Spleen (tissue), 13 donors: Measurements from ENCODE around the gene PBXIP1. TPM values are rescaled to one million over a fixed set of nuclear protein-coding genes. Genes with fewer than 3 reads are reported as not detected.
A peak's percentile ranks its signal among the peaks of the same experiment; 100 is the strongest.

Experiments used
- DNase-seq: peaks from one replicate; pipeline ENCODE4 v3.0.0-alpha.2; 2020
- H3K27ac ChIP-seq, 8 donors: fragments of 200-600 bp; sonication (generic) in 7 of 8; 1 replicate in 4 of 8; 2 replicates in 4 of 8; pipeline versions ENCODE4 v1.5.0 to v1.8.0; 2016 to 2021; ENCODE audit warnings: inconsistent platforms in 4 of 8, mild to moderate bottlenecking in 4 of 8, moderate library complexity in 1 of 8
- H3K27me3 ChIP-seq, 7 donors: fragments of 200-600 bp; sonication (generic) in 6 of 7; replicated peaks in 1 of 7; 1 replicate in 4 of 7; 2 replicates in 3 of 7; pipeline versions ENCODE4 v1.5.0 to v1.8.0; 2016 to 2021; ENCODE audit warnings: inconsistent platforms in 3 of 7, mild to moderate bottlenecking in 1 of 7
- H3K36me3 ChIP-seq, 6 donors: fragments of 200-600 bp; sonication (generic) in 5 of 6; 1 replicate in 4 of 6; 2 replicates in 2 of 6; pipeline versions ENCODE4 v1.5.0 to v1.8.0; 2016 to 2021; ENCODE audit warnings: inconsistent platforms in 2 of 6
- H3K4me1 ChIP-seq, 6 donors: fragments of 200-600 bp; sonication (generic) in 5 of 6; 1 replicate in 3 of 6; 2 replicates in 3 of 6; pipeline versions ENCODE4 v1.5.0 to v1.8.0; 2016 to 2021; ENCODE audit warnings: inconsistent platforms in 3 of 6
- H3K4me3 ChIP-seq, 8 donors: fragments of 200-600 bp; sonication (generic) in 7 of 8; 1 replicate in 4 of 8; 2 replicates in 4 of 8; pipeline versions ENCODE4 v1.5.0 to v1.8.0; 2016 to 2021; ENCODE audit warnings: inconsistent platforms in 4 of 8, mild to moderate bottlenecking in 4 of 8, moderate library complexity in 2 of 8
- H3K9me3 ChIP-seq, 8 donors: fragments of 200-600 bp; sonication (generic) in 7 of 8; 1 replicate in 4 of 8; 2 replicates in 4 of 8; pipeline versions ENCODE4 v1.5.0 to v1.8.0; 2016 to 2021; ENCODE audit warnings: inconsistent platforms in 4 of 8
- CTCF ChIP-seq, 11 experiments: fragments of 200-600 bp in 7 of 11; fragments of 450-650 bp in 4 of 11; sonication (generic) in 4 of 11; IDR thresholded peaks in 8 of 11; conservative IDR thresholded peaks in 3 of 11; 1 replicate in 7 of 11; 2 replicates in 4 of 11; pipeline versions ENCODE4 v1.4.0 to v1.8.0; 2016 to 2021; ENCODE audit warnings: antibody characterized with exemption in 11 of 11, inconsistent platforms in 4 of 11, mild to moderate bottlenecking in 1 of 11
- POLR2A ChIP-seq, 3 donors: fragments of 450-650 bp; IDR thresholded peaks; one replicate each; pipeline ENCODE4 v1.5.1; 2017; ENCODE audit warnings: antibody characterized with exemption in 3 of 3, mild to moderate bottlenecking in 1 of 3
- POLR2AphosphoS5 ChIP-seq, 3 donors: sonication (generic); formaldehyde crosslinking; IDR thresholded peaks; one replicate each; pipeline ENCODE4 v1.5.1; 2017; ENCODE audit warnings: antibody characterized with exemption in 3 of 3
- WGBS, 5 donors: extraction: QIAGEN DNeasy Blood & Tissue Kit in 3 of 5; methylation state at CpG; one replicate each; pipeline versions ENCODE4 v1.1.5 to v1.1.7; 2013 to 2018; 5-methylcytosine and 5-hydroxymethylcytosine counted together
- intact Hi-C: fragments of 100-400 bp; cut with DNase I; formaldehyde crosslinking; loops from one replicate; pipeline ENCODE4 v1.15.0; 2023; ENCODE audit warnings: low total_unique reads
- long read RNA-seq, 2 donors: transcript quantifications; one replicate each; lab custom pipeline, GENCODE V29; 2026
- polyA plus RNA-seq, 3 donors: library from polyadenylated mRNA; stranded (reverse); fragments of 200-250 nt; gene quantifications; one replicate each; pipeline ENCODE4 v1.2.1, GENCODE V29; 2013
- total RNA-seq, 7 donors: library from RNA; depleted of rRNA in 3 of 7; stranded (reverse); fragments of >200 nt in 3 of 7; fragmentation: NEBNext Ultra II Directional in 4 of 7; extraction: Animal tissue kit (Norgen Biotek cat#: 25700) in 4 of 7; gene quantifications; one replicate each; pipeline versions ENCODE4 v1.1.0 to v1.2.1, GENCODE V29; 2016 to 2021
- donor health status: healthy with polysubstance abuse.
- donor health status: DM: no; HTN: no; CAD: no; lungs with moderate emphysema.
- donor health status: DM: no; HTN: no; CAD: no.
- donor health status: Bipolar disorder and iron deficiency.
- donor health status: healthy.
- donor health status: DM: no; HTN: no; CAD: no.
- donor health status: DM: yes; HTN: yes; CAD: no.

PBXIP1 gene
- total RNA-seq (100 to 1,000 TPM in 3 of 7 donors, 10 to 100 TPM in 4; 70.2 to 125 (median 95.0) TPM), polyA plus RNA-seq (10 to 100 TPM; 55.5 to 75.7 (median 62.2) TPM)
- long read RNA-seq, donor 1, partial matches to known transcripts = 0 of 8 reads
- long read RNA-seq, donor 1, other reads (novel, unspliced or antisense) = 7 of 8 reads
- long read RNA-seq, donor 2, partial matches to known transcripts = 0 of 3 reads
- long read RNA-seq, donor 2, other reads (novel, unspliced or antisense) = 0 of 3 reads

GRCh38 chr1:154955718-154956543 is at the start of gene PBXIP1:
TSS of gene PBXIP1 (minus strand) at chr1:154956099. CDS start at chr1:154953721, 2,378 bp downstream.
- intact Hi-C loops = no loop called here
- DNase-seq = peak; percentile 83
- no peaks in the 10 kb centered on the region for H3K27me3 ChIP-seq
- peaks cover 0 to 32% (median 22%) of the 10 kb centered on the region in 6 donors for H3K36me3 ChIP-seq
- TF ChIP-seq POLR2AphosphoS5 (IDR thresholded peaks at IDR 0.05) (peak in 2 of 3 donors; percentile 62 to 81), CTCF (IDR thresholded peaks at IDR 0.05 in 8 of 11, conservative IDR thresholded peaks at IDR 0.05 in 3 of 11) (peak in 4 of 11 experiments; percentile 12 to 32 (median 22)), POLR2A (IDR thresholded peaks at IDR 0.05) (no peak)
- peaks cover 61 to 98% (median 81%) of the 10 kb centered on the region in 6 donors for H3K4me1 ChIP-seq
- H3K9me3 ChIP-seq = no peaks in the 10 kb centered on the region
- peak within 1 kb of the TSS; percentile 52 to 78 (median 64) for H3K4me3 ChIP-seq
- 0 to 1% (median 0%) methylated on average over 18 of the region's 18 CpGs for WGBS, 5 donors
- peak within 1 kb of the TSS; percentile 66 to 89 (median 82) for H3K27ac ChIP-seq

- 33 to 42% (median 41%) methylated on average over 16 to 17 of the region's 17 CpGs for WGBS, 5 donors
- Histone ChIP-seq H3K9me3 (no peaks in the 10 kb centered on the region), H3K36me3 (no peaks in the 10 kb centered on the region), H3K4me3 (peak overlapping the region in 5 of 8 donors; percentile 71 to 90 (median 81)), H3K27ac (peak overlapping the region; percentile 81 to 99 (median 95)), H3K27me3 (no peaks in the 10 kb centered on the region), H3K4me1 (peaks cover 26 to 91% (median 67%) of the 10 kb centered on the region in 6 donors)
- peak; percentile 88 for DNase-seq
- no peak for TF ChIP-seq CTCF (IDR thresholded peaks at IDR 0.05 in 8 of 11, conservative IDR thresholded peaks at IDR 0.05 in 3 of 11)
- TF ChIP-seq POLR2AphosphoS5 (IDR thresholded peaks at IDR 0.05) = peak; percentile 20 to 56 (median 42)
- intact Hi-C loops = loop anchor here (10.0 kb wide), 1 partner anchor 59 kb away; the partner anchor contains the start of gene EFNA4
Measured at GRCh38 chr1:155005076-155006011, 49.4 kb upstream of the PBXIP1 start.

- no peaks in the 10 kb centered on the region for H3K9me3 ChIP-seq
- H3K4me1 ChIP-seq = peaks cover 33 to 91% (median 68%) of the 10 kb centered on the region in 6 donors
- no peaks in the 10 kb centered on the region for H3K36me3 ChIP-seq
- WGBS, 5 donors = 42 to 62% (median 45%) methylated on average over 5 of the region's 5 CpGs
- no peak for DNase-seq
- H3K27me3 ChIP-seq = no peaks in the 10 kb centered on the region
- intact Hi-C loops = loop anchor here (5.0 to 10.0 kb wide), 2 partner anchors 42 to 60 kb away; partner anchors contain the start of genes EFNA4 and PYGO2
- TF ChIP-seq POLR2A (IDR thresholded peaks at IDR 0.05) = no peak
- no peak for TF ChIP-seq CTCF (IDR thresholded peaks at IDR 0.05 in 8 of 11, conservative IDR thresholded peaks at IDR 0.05 in 3 of 11)
- no peak for TF ChIP-seq POLR2AphosphoS5 (IDR thresholded peaks at IDR 0.05)
- peak overlapping the region; percentile 81 to 99 (median 95) for H3K27ac ChIP-seq
- H3K4me3 ChIP-seq = peak overlapping the region; percentile 71 to 90 (median 78)
Measured at GRCh38 chr1:155004352-155005075, 48.6 kb upstream of the PBXIP1 start.
